Immature natural killer cell (primary cell): ENCODE results near the gene PLSCR3. TPM values are rescaled to one million over a fixed set of nuclear protein-coding genes. Genes with fewer than 3 reads are reported as not detected.
A peak's percentile ranks its signal among the peaks of the same experiment; 100 is the strongest.

ENCODE experiments used
- DNase-seq, 3 donors: peaks; one replicate each; pipeline ENCODE4 v3.0.0; 2022; ENCODE audit warnings: mixed read lengths in 1 of 3
- H3K27ac Mint-ChIP-seq, 6 donors: one replicate each; pipeline ENCODE4 v1.8.0; 2020; ENCODE audit warnings: mixed read lengths in 6 of 6, mild to moderate bottlenecking in 5 of 6, inconsistent platforms in 4 of 6, moderate library complexity in 3 of 6
- H3K27me3 Mint-ChIP-seq, 3 donors: one replicate each; pipeline ENCODE4 v1.8.0; 2020 to 2021; ENCODE audit warnings: low read depth in 3 of 3, mild to moderate bottlenecking in 3 of 3, mixed read lengths in 3 of 3, moderate library complexity in 3 of 3, inconsistent platforms in 1 of 3
- H3K36me3 Mint-ChIP-seq, 3 donors: one replicate each; pipeline ENCODE4 v1.8.0; 2020; ENCODE audit warnings: mixed read lengths in 3 of 3, inconsistent platforms in 2 of 3, mild to moderate bottlenecking in 2 of 3
- H3K4me1 Mint-ChIP-seq, 2 donors: one replicate each; pipeline ENCODE4 v1.8.0; 2020; ENCODE audit warnings: inconsistent platforms in 2 of 2, mild to moderate bottlenecking in 2 of 2, mixed read lengths in 2 of 2, moderate library complexity in 1 of 2
- H3K4me3 Mint-ChIP-seq, 5 donors: one replicate each; pipeline ENCODE4 v1.8.0; 2020; ENCODE audit warnings: mild to moderate bottlenecking in 5 of 5, mixed read lengths in 5 of 5, inconsistent platforms in 3 of 5, moderate library complexity in 3 of 5
- H3K9me3 Mint-ChIP-seq, 6 donors: one replicate each; pipeline ENCODE4 v1.8.0; 2020; ENCODE audit warnings: mild to moderate bottlenecking in 6 of 6, mixed read lengths in 6 of 6, inconsistent platforms in 4 of 6, moderate library complexity in 3 of 6
- polyA plus RNA-seq, 3 donors: library from polyadenylated mRNA; unstranded; fragments of 300-500 nt; fragmentation: Illumina TruSeq; gene quantifications; one replicate each; pipeline ENCODE4 v1.2.3, GENCODE V29; 2021

Gene PLSCR3
- polyA plus RNA-seq, 3 donors from 2014 or later: 38.1 to 82.5 (median 54.2) TPM

- Mint-ChIP-seq H3K9me3 (no peaks in the 10 kb centered on the region), H3K27ac (no peak within 1 kb of the TSS), H3K27me3 (peaks cover 0 to 5% (median 2%) of the 10 kb centered on the region in 3 donors), H3K4me3 (no peak within 1 kb of the TSS), H3K36me3 (no peaks in the 10 kb centered on the region), H3K4me1 (no peaks in the 10 kb centered on the region)
- no peak for DNase-seq
These were observed 25.7 kb upstream of the PLSCR3 start, which contains the start of gene SPEM1 for GRCh38 chr17:7419819-7420610. TSS of gene SPEM1 (plus strand) at chr17:7420324. CDS start at chr17:7420385, 61 bp downstream.

DNA sequence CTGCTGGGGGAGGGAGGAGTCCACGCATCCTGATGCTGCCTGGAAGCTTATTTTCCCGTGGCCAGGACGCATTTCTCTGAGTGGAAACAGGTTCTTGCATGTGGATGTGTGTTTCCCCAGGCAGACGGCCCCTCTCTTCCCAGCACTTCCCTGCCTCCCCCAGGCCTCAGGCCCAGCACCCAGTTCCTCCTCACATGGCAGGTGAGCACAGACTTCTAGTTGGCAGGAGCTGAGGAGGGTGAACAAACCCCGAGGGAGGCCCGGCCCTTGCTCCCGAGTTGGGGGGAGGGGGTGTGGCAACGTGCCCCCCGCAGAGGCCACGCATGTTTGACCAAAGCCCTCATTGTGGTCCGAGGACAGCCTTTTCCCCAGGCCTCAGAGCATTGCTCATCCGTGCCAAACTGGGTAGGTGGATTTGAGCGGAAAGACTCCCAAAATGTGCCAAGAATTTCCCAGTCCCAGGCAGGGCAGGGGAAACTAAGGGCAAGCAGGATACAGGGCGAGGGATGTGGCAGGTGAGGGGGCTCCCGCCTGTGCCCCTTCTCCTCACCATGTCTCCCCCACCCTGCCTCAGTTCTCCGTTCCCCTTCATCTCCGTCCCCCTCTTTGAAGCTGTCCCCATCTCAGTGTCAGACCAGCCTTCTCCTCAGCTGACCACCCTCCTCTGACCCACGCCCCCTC lies 24.3 kb upstream of the PLSCR3 start:
- no peak overlapping the region for H3K4me3 Mint-ChIP-seq
- H3K27ac Mint-ChIP-seq: no peak overlapping the region
- no peaks in the 10 kb centered on the region for H3K4me1 Mint-ChIP-seq
- DNase-seq: no peak
- no peaks in the 10 kb centered on the region for H3K9me3 Mint-ChIP-seq
- H3K27me3 Mint-ChIP-seq: peaks cover 0 to 5% (median 2%) of the 10 kb centered on the region in 3 donors
- H3K36me3 Mint-ChIP-seq: no peaks in the 10 kb centered on the region

- no peak for DNase-seq
- H3K4me1 Mint-ChIP-seq: no peaks in the 10 kb centered on the region
- no peak overlapping the region for H3K4me3 Mint-ChIP-seq
- H3K27me3 Mint-ChIP-seq: peaks cover 0 to 5% (median 3%) of the 10 kb centered on the region in 3 donors
- no peaks in the 10 kb centered on the region for H3K9me3 Mint-ChIP-seq
- H3K27ac Mint-ChIP-seq: no peak overlapping the region
- H3K36me3 Mint-ChIP-seq: no peaks in the 10 kb centered on the region
These were observed 22.8 kb upstream of the PLSCR3 start for GRCh38 chr17:7417056-7417655.

DNA sequence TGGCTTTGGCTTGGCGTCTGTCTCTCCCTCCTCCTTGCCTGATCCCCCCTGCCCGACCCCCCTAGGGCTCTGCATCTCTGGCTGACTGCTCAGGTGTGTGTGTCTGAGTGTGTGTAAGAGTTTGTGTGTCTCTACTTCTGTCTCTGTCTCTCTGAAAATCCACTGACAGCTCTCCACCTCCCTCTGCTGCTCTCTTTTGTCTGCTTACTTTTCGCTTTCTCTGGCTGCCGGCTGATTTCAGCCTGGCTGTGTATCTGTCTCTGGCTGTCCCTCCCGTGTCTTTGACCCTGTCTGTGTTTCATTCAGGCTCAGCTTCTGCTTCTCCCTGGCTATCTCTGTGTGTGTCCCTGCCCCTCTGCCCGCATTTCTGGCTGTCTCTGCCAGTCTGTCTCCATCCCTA lies 22.0 kb upstream of the PLSCR3 start:
- H3K9me3 Mint-ChIP-seq: no peaks in the 10 kb centered on the region
- no peak for DNase-seq
- no peaks in the 10 kb centered on the region for H3K4me1 Mint-ChIP-seq
- H3K4me3 Mint-ChIP-seq: no peak overlapping the region
- H3K27ac Mint-ChIP-seq: no peak overlapping the region
- no peaks in the 10 kb centered on the region for H3K36me3 Mint-ChIP-seq
- H3K27me3 Mint-ChIP-seq: peaks cover 0 to 5% (median 5%) of the 10 kb centered on the region in 3 donors

DNA sequence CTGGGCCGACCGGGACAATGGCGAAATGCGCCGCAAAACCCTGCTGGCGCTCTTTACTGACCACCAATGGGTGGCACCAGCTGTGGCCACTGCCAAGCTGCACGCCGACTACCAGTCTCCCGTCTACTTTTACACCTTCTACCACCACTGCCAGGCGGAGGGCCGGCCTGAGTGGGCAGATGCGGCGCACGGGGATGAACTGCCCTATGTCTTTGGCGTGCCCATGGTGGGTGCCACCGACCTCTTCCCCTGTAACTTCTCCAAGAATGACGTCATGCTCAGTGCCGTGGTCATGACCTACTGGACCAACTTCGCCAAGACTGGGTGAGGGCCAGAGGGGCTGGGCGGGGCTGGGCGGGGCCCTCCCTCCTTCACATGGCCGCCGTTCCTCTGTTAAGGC lies 21.5 kb upstream of the PLSCR3 start:
- DNase-seq: no peak
- Mint-ChIP-seq H3K9me3 (no peaks in the 10 kb centered on the region), H3K27ac (no peak overlapping the region), H3K36me3 (no peaks in the 10 kb centered on the region), H3K4me3 (no peak overlapping the region), H3K4me1 (no peaks in the 10 kb centered on the region), H3K27me3 (peaks cover 0 to 5% (median 5%) of the 10 kb centered on the region in 3 donors)

DNA sequence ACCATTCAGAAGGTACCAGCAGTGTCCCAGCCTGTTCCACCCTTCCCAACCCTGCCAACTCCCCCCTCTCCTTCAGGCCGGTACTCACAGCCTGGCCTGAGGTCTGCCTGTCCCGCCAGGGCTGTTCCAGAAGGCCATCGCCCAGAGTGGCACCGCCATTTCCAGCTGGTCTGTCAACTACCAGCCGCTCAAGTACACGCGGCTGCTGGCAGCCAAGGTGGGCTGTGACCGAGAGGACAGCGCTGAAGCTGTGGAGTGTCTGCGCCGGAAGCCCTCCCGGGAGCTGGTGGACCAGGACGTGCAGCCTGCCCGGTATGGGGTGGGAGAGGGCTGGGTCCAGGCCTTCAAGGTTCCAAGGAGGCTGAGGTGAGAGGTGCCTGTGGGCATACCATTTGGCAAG lies 20.5 kb upstream of the PLSCR3 start:
- no peaks in the 10 kb centered on the region for H3K4me1 Mint-ChIP-seq
- no peak overlapping the region for H3K27ac Mint-ChIP-seq
- no peak for DNase-seq
- H3K9me3 Mint-ChIP-seq: peaks cover 0 to under 1% (median 0%) of the 10 kb centered on the region in 6 donors
- H3K36me3 Mint-ChIP-seq: no peaks in the 10 kb centered on the region
- H3K27me3 Mint-ChIP-seq: peaks cover 0 to 9% (median 5%) of the 10 kb centered on the region in 3 donors
- no peak overlapping the region for H3K4me3 Mint-ChIP-seq

DNA sequence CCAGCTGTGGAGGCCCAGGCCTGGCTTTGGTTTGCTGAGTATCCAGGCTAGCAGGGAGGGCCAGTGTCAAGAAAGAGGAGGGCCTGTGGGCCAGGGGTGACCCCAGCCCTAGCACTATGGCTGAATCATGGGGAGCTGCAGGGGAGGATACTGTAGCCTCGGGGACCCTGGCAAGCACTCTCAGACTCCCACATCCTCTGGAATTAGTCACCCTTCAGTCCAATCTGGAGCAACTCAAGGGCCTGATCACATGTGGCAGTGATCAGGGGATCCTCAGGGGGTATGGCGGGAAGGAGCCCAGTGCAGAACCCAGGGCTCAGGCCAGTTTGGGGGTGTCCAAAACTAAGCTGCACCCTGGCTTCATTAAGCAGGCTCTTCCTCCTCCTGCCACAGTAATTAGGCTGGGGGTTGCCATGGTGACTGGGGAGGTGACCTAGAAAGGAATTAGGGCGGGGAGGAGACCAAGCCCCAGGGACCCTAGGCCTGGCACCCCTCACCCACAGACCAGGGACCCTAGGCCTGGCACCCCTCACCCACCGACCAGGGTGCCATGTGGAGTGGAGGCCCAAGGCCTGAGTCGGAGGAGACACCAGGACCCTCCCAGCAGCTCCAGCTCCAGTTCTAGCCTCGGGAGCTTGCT lies 19.1 kb upstream of the PLSCR3 start:
- H3K4me3 Mint-ChIP-seq: no peak overlapping the region
- peaks cover 0 to 2% (median 0%) of the 10 kb centered on the region in 6 donors for H3K9me3 Mint-ChIP-seq
- H3K4me1 Mint-ChIP-seq: no peaks in the 10 kb centered on the region
- no peak overlapping the region for H3K27ac Mint-ChIP-seq
- no peak for DNase-seq
- H3K36me3 Mint-ChIP-seq: no peaks in the 10 kb centered on the region
- peaks cover 0 to 7% (median 5%) of the 10 kb centered on the region in 3 donors for H3K27me3 Mint-ChIP-seq

GRCh38 chr17:7411427-7411750 lies 17.1 kb upstream of the PLSCR3 start:
- H3K4me1 Mint-ChIP-seq: peaks cover 0 to 1% of the 10 kb centered on the region in 2 donors
- DNase-seq: no peak
- H3K27me3 Mint-ChIP-seq: peaks cover 0 to 7% (median 5%) of the 10 kb centered on the region in 3 donors
- no peak overlapping the region for H3K4me3 Mint-ChIP-seq
- H3K27ac Mint-ChIP-seq: no peak overlapping the region
- peaks cover 0 to 2% (median 0%) of the 10 kb centered on the region in 6 donors for H3K9me3 Mint-ChIP-seq
- H3K36me3 Mint-ChIP-seq: no peaks in the 10 kb centered on the region

- peaks cover 0 to 4% of the 10 kb centered on the region in 2 donors for H3K4me1 Mint-ChIP-seq
- H3K4me3 Mint-ChIP-seq: no peak overlapping the region
- DNase-seq: no peak
- H3K27ac Mint-ChIP-seq: no peak overlapping the region
- peaks cover 0 to 5% (median 4%) of the 10 kb centered on the region in 3 donors for H3K27me3 Mint-ChIP-seq
- H3K36me3 Mint-ChIP-seq: no peaks in the 10 kb centered on the region
- H3K9me3 Mint-ChIP-seq: peaks cover 0 to 2% (median 0%) of the 10 kb centered on the region in 6 donors
These were observed 16.5 kb upstream of the PLSCR3 start for GRCh38 chr17:7410634-7411426.

DNA sequence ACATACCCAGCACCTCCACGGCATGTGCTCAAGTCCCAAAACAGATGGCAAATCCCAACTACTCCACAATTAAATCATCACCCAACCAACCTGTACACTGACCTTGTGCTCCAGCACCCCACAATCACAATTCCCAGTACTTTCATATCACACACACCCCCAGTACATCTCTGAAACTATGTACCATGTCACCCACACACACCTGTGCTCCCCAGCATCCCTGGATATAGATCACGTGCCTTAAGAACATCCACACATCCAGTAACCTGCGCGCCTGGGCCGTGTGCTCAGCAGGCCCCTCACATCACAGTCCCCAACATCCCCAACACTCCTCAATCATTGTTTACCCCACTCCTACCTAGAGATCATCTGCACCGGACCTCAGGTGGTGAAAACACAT lies 15.4 kb upstream of the PLSCR3 start:
- H3K27me3 Mint-ChIP-seq: peaks cover 0 to 6% (median 3%) of the 10 kb centered on the region in 3 donors
- H3K36me3 Mint-ChIP-seq: no peaks in the 10 kb centered on the region
- H3K9me3 Mint-ChIP-seq: peaks cover 0 to 2% (median 0%) of the 10 kb centered on the region in 6 donors
- H3K4me3 Mint-ChIP-seq: peak overlapping the region in 1 of 5 donors; percentile 46
- no peak overlapping the region for H3K27ac Mint-ChIP-seq
- H3K4me1 Mint-ChIP-seq: peaks cover 0 to 5% of the 10 kb centered on the region in 2 donors
- no peak for DNase-seq

GRCh38 chr17:7408863-7409262 lies 14.5 kb upstream of the PLSCR3 start:
- H3K27ac Mint-ChIP-seq: no peak overlapping the region
- H3K4me1 Mint-ChIP-seq: peaks cover 0 to 11% of the 10 kb centered on the region in 2 donors
- no peaks in the 10 kb centered on the region for H3K36me3 Mint-ChIP-seq
- no peak for DNase-seq
- peak overlapping the region in 2 of 5 donors; percentile 18 to 59 for H3K4me3 Mint-ChIP-seq
- peaks cover 6 to 13% (median 10%) of the 10 kb centered on the region in 3 donors for H3K27me3 Mint-ChIP-seq
- peaks cover 0 to 2% (median 0%) of the 10 kb centered on the region in 6 donors for H3K9me3 Mint-ChIP-seq

DNA sequence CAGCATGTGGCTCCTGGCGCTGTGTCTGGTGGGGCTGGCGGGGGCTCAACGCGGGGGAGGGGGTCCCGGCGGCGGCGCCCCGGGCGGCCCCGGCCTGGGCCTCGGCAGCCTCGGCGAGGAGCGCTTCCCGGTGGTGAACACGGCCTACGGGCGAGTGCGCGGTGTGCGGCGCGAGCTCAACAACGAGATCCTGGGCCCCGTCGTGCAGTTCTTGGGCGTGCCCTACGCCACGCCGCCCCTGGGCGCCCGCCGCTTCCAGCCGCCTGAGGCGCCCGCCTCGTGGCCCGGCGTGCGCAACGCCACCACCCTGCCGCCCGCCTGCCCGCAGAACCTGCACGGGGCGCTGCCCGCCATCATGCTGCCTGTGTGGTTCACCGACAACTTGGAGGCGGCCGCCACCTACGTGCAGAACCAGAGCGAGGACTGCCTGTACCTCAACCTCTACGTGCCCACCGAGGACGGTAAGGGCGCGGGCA lies 14.0 kb upstream of the PLSCR3 start:
- Mint-ChIP-seq H3K27me3 (peaks cover 6 to 13% (median 10%) of the 10 kb centered on the region in 3 donors), H3K36me3 (no peaks in the 10 kb centered on the region), H3K4me1 (peaks cover 1 to 16% of the 10 kb centered on the region in 2 donors), H3K9me3 (peaks cover 0 to 2% (median 0%) of the 10 kb centered on the region in 6 donors), H3K4me3 (peak overlapping the region in 2 of 5 donors; percentile 44 to 59), H3K27ac (no peak overlapping the region)
- peak; percentile 23 to 34 (median 33) for DNase-seq
